ENCODE measurements around the gene IRF5.

DNA sequence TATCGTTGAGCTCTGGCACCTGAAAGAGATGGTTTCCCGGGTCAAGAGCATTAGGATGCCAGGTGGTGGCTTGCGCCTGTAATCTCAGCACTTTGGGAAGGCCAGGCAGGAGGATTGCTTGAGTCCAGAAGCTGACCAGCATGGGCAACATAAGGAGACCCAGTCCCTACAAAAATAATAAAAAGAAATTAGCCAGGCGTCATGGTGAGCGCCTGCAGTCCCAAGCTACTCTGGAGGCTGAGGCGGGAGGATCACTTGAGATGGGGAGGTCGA lies 21.1 kb upstream of the IRF5 start:
- TF ChIP-seq, protein P1, sequence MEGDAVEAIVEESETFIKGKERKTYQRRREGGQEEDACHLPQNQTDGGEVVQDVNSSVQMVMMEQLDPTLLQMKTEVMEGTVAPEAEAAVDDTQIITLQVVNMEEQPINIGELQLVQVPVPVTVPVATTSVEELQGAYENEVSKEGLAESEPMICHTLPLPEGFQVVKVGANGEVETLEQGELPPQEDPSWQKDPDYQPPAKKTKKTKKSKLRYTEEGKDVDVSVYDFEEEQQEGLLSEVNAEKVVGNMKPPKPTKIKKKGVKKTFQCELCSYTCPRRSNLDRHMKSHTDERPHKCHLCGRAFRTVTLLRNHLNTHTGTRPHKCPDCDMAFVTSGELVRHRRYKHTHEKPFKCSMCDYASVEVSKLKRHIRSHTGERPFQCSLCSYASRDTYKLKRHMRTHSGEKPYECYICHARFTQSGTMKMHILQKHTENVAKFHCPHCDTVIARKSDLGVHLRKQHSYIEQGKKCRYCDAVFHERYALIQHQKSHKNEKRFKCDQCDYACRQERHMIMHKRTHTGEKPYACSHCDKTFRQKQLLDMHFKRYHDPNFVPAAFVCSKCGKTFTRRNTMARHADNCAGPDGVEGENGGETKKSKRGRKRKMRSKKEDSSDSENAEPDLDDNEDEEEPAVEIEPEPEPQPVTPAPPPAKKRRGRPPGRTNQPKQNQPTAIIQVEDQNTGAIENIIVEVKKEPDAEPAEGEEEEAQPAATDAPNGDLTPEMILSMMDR (IDR thresholded peaks at IDR 0.05): no peak
- no peak for TF ChIP-seq POLR2A (IDR thresholded peaks at IDR 0.05; ENCODE audit: low read depth)
- TF ChIP-seq EP300 (IDR thresholded peaks at IDR 0.05): no peak
